ENCODE results near the gene KMT2E. TPM values are rescaled to one million over a fixed set of nuclear protein-coding genes. Genes with fewer than 3 reads are reported as not detected.

KMT2E gene
- total and polyA plus RNA-seq, 2 donors (not counting 3 experiments of a cell fraction or from before 2014, with no cell fraction given), result 19.0 to 74.8 TPM

DNA sequence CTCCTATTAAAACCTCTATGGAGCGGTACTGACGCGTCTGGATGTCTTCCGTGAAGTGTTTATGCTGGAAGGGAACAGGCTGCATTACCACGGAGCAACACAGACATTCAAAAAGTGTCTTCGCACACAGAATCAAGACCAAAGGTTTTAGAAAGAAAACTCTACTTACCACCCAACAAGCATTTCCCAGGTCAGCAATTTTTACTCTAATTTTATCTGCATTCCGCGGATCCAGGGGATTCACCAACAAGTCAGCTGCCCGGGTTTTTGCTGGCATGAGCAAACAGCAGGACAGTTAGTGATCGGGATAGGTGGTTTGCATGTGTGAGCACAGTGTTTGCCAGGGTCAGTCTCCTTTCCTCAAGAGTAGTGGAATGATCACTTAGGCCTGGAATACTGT is 118.8 kb downstream of the KMT2E start:
- peaks cover 11% of the 10 kb centered on the region for H3K79me2 ChIP-seq (ENCODE audit: control insufficient read depth, insufficient read depth, low read length)
- ChIA-PET CTCF (no interaction called here), POLR2A (no interaction called here)
- no peaks in the 10 kb centered on the region for H3K9me3 ChIP-seq (replicated peaks; ENCODE audit: control insufficient read depth, insufficient read depth, low read length)
- no peak for FAIRE-seq
- dilution Hi-C loops (cut with MboI; ENCODE audit: extremely low pct_ligation_motif_present, low sequenced_read_pairs) (no loop called here), intact Hi-C loops (cut with micrococcal nuclease) (no loop called here)
- H3K27me3 ChIP-seq (ENCODE audit: control insufficient read depth in 2 of 2, insufficient read depth in 2 of 2, low read length in 2 of 2), result no peaks in the 10 kb centered on the region
- no peak overlapping the region for H3K27ac ChIP-seq (ENCODE audit: insufficient read depth, low read depth, low read length)
- H3K9me1 ChIP-seq (replicated peaks; ENCODE audit: control insufficient read depth, extremely low read depth, insufficient read depth, low read length), result no peaks in the 10 kb centered on the region
- no TSS peak for BruUV-seq (replicated peaks)
- DNase-seq (ENCODE audit: low read depth, low spot score), result no peak
- peaks cover 7% of the 10 kb centered on the region for H3K4me1 ChIP-seq (ENCODE audit: control insufficient read depth, extremely low read depth, insufficient read depth, low read length)
- no peaks in the 10 kb centered on the region for H4K20me1 ChIP-seq (replicated peaks; ENCODE audit: control insufficient read depth, extremely low read depth, insufficient read depth, low read length)
- no peak overlapping the region for H3K9ac ChIP-seq (replicated peaks; ENCODE audit: extremely low read depth, insufficient read depth, low read length)
- H3K4me3 ChIP-seq (replicated peaks in 1 of 3; ENCODE audit: insufficient read depth in 1 of 3, low read depth in 1 of 3, low read length in 3 of 3), result no peak overlapping the region
- H3K36me3 ChIP-seq (ENCODE audit: control insufficient read depth in 2 of 2, extremely low read depth in 1 of 2, insufficient read depth in 2 of 2, low read length in 2 of 2), result peaks cover 0 to 12% of the 10 kb centered on the region in 2 experiments
- no peak overlapping the region for H2AFZ ChIP-seq (ENCODE audit: low read depth, low read length)
- no peak for TF ChIP-seq FOS (IDR thresholded peaks at IDR 0.05; ENCODE audit: borderline replicate concordance, insufficient read depth, low read length)
- TF ChIP-seq EZH2 (IDR thresholded peaks at IDR 0.05; ENCODE audit: borderline replicate concordance, low read depth, low read length, severe bottlenecking), result no peak
- no peak for TF ChIP-seq MYC (IDR thresholded peaks at IDR 0.05; ENCODE audit: low read depth, low read length)
- TF ChIP-seq GATA2 (IDR thresholded peaks at IDR 0.05; ENCODE audit: insufficient read depth, insufficient read length, low read depth, low read length), result no peak
- TF ChIP-seq JUN (IDR thresholded peaks at IDR 0.05; ENCODE audit: borderline replicate concordance, insufficient read depth, insufficient read length, low read depth), result no peak
- no peak overlapping the region for H3K4me2 ChIP-seq (ENCODE audit: insufficient read depth, low read length)

GRCh38 chr7:105133358-105133757 is 119.4 kb downstream of the KMT2E start:
- POLR2A ChIA-PET, result no interaction called here
- dilution Hi-C loops (cut with MboI; ENCODE audit: extremely low pct_ligation_motif_present, low sequenced_read_pairs), result no loop called here
- FAIRE-seq (no peak), DNase-seq (ENCODE audit: low read depth, low spot score) (no peak)
- H3K27ac ChIP-seq (ENCODE audit: insufficient read depth, low read depth, low read length), result no peak overlapping the region
- no peak overlapping the region for H3K9ac ChIP-seq (replicated peaks; ENCODE audit: extremely low read depth, insufficient read depth, low read length)
- H3K9me1 ChIP-seq (replicated peaks; ENCODE audit: control insufficient read depth, extremely low read depth, insufficient read depth, low read length), result no peaks in the 10 kb centered on the region
- no peaks in the 10 kb centered on the region for H3K27me3 ChIP-seq (ENCODE audit: control insufficient read depth in 2 of 2, insufficient read depth in 2 of 2, low read length in 2 of 2)
- H3K79me2 ChIP-seq (ENCODE audit: control insufficient read depth, insufficient read depth, low read length), result peaks cover 11% of the 10 kb centered on the region
- no peak overlapping the region for H3K4me3 ChIP-seq (replicated peaks in 1 of 3; ENCODE audit: insufficient read depth in 1 of 3, low read depth in 1 of 3, low read length in 3 of 3)
- CTCF ChIA-PET, result no interaction called here
- TF ChIP-seq MYC (IDR thresholded peaks at IDR 0.05; ENCODE audit: low read depth, low read length), result no peak
- TF ChIP-seq FOS (IDR thresholded peaks at IDR 0.05; ENCODE audit: borderline replicate concordance, insufficient read depth, low read length), result no peak
- no peak for TF ChIP-seq EZH2 (IDR thresholded peaks at IDR 0.05; ENCODE audit: borderline replicate concordance, low read depth, low read length, severe bottlenecking)
- TF ChIP-seq GATA2 (IDR thresholded peaks at IDR 0.05; ENCODE audit: insufficient read depth, insufficient read length, low read depth, low read length), result no peak
- TF ChIP-seq, protein P1, sequence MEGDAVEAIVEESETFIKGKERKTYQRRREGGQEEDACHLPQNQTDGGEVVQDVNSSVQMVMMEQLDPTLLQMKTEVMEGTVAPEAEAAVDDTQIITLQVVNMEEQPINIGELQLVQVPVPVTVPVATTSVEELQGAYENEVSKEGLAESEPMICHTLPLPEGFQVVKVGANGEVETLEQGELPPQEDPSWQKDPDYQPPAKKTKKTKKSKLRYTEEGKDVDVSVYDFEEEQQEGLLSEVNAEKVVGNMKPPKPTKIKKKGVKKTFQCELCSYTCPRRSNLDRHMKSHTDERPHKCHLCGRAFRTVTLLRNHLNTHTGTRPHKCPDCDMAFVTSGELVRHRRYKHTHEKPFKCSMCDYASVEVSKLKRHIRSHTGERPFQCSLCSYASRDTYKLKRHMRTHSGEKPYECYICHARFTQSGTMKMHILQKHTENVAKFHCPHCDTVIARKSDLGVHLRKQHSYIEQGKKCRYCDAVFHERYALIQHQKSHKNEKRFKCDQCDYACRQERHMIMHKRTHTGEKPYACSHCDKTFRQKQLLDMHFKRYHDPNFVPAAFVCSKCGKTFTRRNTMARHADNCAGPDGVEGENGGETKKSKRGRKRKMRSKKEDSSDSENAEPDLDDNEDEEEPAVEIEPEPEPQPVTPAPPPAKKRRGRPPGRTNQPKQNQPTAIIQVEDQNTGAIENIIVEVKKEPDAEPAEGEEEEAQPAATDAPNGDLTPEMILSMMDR (IDR thresholded peaks at IDR 0.05; ENCODE audit: extremely low read depth in 1 of 2, insufficient read depth in 1 of 2, low read depth in 1 of 2, low read length in 2 of 2), result no peak
- no peak for TF ChIP-seq POLR2A (IDR thresholded peaks at IDR 0.05; ENCODE audit: low read depth, low read length)
- no peak for TF ChIP-seq POLR2AphosphoS5 (IDR thresholded peaks at IDR 0.05; ENCODE audit: insufficient read depth, low read depth, low read length)
- TF ChIP-seq JUN (IDR thresholded peaks at IDR 0.05; ENCODE audit: borderline replicate concordance, insufficient read depth, insufficient read length, low read depth), result no peak
- TF ChIP-seq, protein P2, sequence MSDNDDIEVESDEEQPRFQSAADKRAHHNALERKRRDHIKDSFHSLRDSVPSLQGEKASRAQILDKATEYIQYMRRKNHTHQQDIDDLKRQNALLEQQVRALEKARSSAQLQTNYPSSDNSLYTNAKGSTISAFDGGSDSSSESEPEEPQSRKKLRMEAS (IDR thresholded peaks at IDR 0.05; ENCODE audit: insufficient read depth, insufficient read length), result no peak
- peaks cover 7% of the 10 kb centered on the region for H3K4me1 ChIP-seq (ENCODE audit: control insufficient read depth, extremely low read depth, insufficient read depth, low read length)
- intact Hi-C loops (cut with micrococcal nuclease), result no loop called here
- H3K4me2 ChIP-seq (ENCODE audit: insufficient read depth, low read length), result no peak overlapping the region
- no peak overlapping the region for H2AFZ ChIP-seq (ENCODE audit: low read depth, low read length)
- H4K20me1 ChIP-seq (replicated peaks; ENCODE audit: control insufficient read depth, extremely low read depth, insufficient read depth, low read length), result no peaks in the 10 kb centered on the region
- no TSS peak for BruUV-seq (replicated peaks)
- peaks cover 0 to 10% of the 10 kb centered on the region in 2 experiments for H3K36me3 ChIP-seq (ENCODE audit: control insufficient read depth in 2 of 2, extremely low read depth in 1 of 2, insufficient read depth in 2 of 2, low read length in 2 of 2)
- H3K9me3 ChIP-seq (replicated peaks; ENCODE audit: control insufficient read depth, insufficient read depth, low read length), result no peaks in the 10 kb centered on the region

Data from endothelial cell of umbilical vein (primary cell).